Esophagus muscularis mucosa (tissue), 4 donors: Measurements from ENCODE around the gene PSD4.

Experiments used
- CTCF ChIP-seq, 3 experiments: fragments of 200-600 bp in 2 of 3; fragments of 450-650 bp in 1 of 3; sonication (generic) in 2 of 3; IDR thresholded peaks; one replicate each; pipeline ENCODE4 v1.5.1; 2017 to 2019; ENCODE audit warnings: antibody characterized with exemption in 3 of 3, mild to moderate bottlenecking in 2 of 3, moderate library complexity in 1 of 3
- EP300 ChIP-seq: sonication (generic); formaldehyde crosslinking; IDR thresholded peaks from one replicate; pipeline ENCODE4 v1.6.1; 2017; ENCODE audit warnings: antibody characterized with exemption
- POLR2A ChIP-seq: fragments of 450-650 bp; IDR thresholded peaks from one replicate; pipeline ENCODE4 v1.6.1; 2017; ENCODE audit warnings: antibody characterized with exemption, moderate library complexity, mild to moderate bottlenecking, low read depth

GRCh38 chr2:113246606-113247005 lies 72.8 kb downstream of the PSD4 start:
- TF ChIP-seq POLR2A (no peak), EP300 (no peak), CTCF (IDR thresholded peaks at IDR 0.05) (no peak)
